Measurements from ENCODE around the gene MT1F.
"Not testable (repeated sequence)": the region's sequence is repeated elsewhere in the genome, so short reads cannot be mapped to it uniquely, and the experiment has no call there.

The MT1F gene

DNA sequence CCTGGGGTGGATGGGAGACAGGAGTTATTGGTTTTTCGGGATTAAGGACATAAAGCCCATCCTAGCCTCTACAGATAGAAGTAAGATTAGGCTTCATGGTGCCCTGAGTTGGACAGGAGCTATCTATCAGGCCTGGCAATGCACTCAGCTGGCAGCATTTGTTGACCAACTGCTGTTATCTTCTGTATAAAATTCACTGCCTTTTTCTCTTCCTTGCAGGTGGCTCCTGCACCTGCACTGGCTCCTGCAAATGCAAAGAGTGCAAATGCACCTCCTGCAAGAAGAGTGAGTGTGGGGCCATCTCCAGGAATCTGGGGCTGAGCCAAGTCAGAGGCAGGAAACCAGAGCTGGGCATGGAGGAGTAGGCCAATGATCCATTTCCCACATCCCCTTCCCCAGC, 18.7 kb upstream of the MT1F start:
- DNase-seq (ENCODE audit: low read depth, low spot score): no peak
- no peak overlapping the region for H3K4me3 ChIP-seq (ENCODE audit: low read length)

DNA sequence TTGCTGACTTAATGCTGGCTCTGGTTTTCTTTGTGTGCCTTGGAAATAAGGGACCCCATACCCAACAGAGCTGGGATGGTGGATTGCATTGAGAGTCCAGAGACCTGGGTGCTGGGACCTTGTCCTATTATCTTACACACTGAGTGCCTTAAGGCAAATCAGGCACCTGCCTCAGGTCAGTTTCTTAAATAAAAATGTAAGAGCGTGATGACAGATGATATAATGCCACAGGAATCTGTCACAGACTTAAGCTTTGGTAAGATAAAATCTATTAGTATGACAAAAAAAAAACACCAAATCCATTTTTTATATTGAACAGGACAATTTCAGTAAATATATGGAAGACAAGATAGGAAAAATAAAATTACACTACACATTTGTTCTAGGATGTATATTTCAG, 17.7 kb upstream of the MT1F start:
- no peak overlapping the region for H3K4me3 ChIP-seq (ENCODE audit: low read length)
- no peak for DNase-seq (ENCODE audit: low read depth, low spot score)

DNA sequence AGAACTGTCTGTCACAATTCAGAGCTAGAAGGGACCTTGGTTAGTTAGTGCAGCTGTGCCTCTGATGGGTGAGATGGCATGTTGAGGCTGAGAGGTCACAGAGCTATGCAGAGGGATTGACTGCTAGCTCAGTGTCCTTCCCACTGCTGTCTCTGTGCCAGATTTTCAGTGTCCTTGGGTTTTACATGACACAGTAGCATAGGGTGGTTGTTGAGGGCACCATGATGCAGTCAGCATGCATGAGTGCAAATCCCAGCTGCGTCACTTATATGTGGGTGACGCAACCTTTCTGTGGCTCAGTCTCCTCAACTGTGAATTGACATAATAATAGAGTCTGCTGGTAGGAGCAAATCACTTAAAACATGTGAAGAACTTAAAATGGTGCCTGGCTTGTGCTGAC, 16.6 kb upstream of the MT1F start:
- DNase-seq (ENCODE audit: low read depth, low spot score): no peak
- no peak overlapping the region for H3K4me3 ChIP-seq (ENCODE audit: low read length)

DNA sequence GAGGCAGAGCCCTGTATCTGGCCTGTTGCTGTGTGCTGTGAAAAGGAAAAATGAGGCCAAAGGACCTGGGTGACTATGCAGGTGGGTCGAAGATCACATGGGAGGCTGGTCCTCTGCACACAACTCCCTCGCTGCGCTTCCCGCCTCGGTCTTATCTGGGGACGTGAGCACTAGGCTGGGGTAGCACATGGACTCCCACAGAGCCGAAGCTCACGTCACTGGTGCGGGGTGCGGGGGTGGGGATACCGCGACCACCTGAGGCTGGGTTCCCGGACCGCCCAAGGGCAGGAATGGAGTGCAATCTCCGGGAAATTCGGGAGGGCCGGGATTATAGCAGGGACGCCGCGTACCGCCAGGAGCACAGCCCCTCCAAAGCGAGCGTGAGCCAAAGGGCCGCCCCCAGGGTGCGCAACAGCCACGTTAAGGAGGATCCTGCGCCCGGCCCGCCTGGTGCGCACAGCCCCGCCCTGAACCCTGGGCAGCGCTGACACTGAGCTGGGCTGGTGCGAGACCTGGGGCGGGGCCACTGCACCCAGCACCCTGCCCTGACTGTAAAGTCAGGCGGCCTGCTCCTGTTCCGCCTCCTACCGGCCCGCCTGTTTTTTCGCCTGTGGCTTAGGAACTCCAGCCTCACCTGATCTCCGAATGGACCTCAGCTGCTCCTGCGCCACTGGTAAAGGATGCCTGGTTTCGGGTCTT, 14.5 kb upstream of the MT1F start:
- peak; percentile 35 for DNase-seq (ENCODE audit: low read depth, low spot score)
- peak overlapping the region; percentile 32 for H3K4me3 ChIP-seq (ENCODE audit: low read length)

DNA sequence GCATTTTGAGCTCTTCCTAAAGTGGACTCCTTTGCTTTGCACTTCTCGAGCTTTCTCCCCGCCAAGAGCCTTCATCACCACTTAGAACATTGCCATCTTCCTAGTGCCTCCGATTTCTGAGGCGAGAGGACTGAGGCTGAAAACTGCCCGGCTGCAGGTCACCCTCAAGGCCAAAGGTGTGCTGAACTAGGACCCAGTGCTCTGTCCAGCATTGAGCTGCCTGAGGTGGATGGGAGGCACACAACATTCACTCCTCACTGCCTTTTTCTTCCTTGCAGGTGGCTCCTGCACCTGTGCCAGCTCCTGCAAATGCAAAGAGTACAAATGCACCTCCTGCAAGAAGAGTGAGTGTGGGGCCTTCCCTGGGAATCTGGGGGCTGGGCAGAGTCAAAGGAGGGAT, 13.9 kb upstream of the MT1F start:
- DNase-seq (ENCODE audit: low read depth, low spot score): no peak
- peak overlapping the region; percentile 32 for H3K4me3 ChIP-seq (ENCODE audit: low read length)

DNA sequence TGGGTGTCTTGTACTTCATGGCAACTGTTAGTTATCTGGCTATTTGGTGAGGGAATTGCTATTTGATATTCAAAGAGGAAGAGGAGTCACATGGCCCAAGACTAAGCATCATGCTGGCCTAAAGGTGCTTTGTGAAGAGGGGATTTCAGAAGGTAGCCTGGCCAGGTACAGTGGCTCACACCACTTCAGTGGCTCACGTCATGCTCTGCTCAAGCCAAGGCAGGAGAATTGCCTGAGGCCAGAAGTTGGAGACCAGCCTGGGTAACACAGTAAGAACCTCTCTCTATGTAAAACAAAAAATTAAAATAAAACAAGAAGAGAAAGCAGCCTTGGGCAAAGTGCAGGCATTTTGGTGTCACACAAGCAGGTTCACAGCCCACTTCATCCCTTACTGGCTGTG, 12.4 kb upstream of the MT1F start:
- DNase-seq (ENCODE audit: low read depth, low spot score): no peak
- H3K4me3 ChIP-seq (ENCODE audit: low read length): no peak overlapping the region

DNA sequence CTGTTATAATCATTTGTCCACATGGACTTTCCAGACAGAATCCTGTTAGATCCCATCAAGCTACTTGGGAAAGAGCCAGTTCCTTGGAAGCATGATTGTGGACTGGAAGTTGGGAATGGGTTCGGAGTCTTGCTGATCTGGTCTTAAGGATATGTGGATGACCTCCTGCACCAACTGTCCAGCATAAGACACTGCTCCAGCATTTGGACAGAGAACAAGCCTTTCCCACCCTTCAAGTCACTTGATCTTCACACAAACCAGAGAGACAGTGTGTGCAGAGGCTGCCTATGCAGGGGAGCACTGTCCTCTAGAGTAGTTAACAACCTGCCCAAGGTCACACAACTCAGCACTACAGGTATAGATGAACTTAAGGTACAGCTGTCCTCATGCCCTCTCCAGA, 11.9 kb upstream of the MT1F start:
- no peak overlapping the region for H3K4me3 ChIP-seq (ENCODE audit: low read length)
- no peak for DNase-seq (ENCODE audit: low read depth, low spot score)

DNA sequence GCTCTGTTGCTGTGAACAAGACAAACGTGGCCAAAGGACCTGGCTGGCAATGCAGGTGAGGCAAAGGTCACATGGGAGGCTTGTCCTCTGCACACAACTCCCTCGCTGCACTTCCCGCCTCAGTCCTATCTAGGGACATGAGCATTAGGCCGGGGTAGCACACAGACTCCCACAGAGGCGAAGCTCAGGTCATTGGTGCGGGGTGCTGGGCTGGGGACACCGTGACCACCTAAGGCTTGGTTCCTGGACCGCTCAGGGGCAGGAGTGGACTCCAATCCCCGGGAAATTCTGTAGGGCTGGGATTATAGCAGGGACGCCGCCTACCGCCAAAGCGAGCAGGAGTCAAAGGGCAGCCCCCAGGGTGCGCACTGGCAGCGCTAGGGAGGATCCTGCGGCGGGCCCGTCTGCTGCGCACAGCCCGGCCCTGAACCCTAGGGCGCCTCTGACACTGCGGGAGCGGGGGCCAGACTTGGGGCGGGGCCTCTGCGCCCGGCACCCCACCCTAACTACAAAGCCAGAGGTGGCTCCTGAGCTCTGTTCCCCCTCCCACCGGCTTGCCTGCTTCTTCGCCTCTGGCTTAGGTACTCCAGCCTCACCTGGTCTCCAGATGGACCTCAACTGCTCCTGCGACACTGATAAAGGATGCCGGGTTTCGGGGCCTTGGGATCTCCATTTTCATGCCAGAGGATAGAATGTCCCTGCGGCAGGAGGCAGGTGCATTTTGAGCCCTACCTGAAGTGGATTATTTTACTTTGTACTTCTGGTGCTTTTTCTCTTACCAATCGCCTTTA, 9.9 kb upstream of the MT1F start:
- no peak overlapping the region for H3K4me3 ChIP-seq (ENCODE audit: low read length)
- no peak for DNase-seq (ENCODE audit: low read depth, low spot score)

DNA sequence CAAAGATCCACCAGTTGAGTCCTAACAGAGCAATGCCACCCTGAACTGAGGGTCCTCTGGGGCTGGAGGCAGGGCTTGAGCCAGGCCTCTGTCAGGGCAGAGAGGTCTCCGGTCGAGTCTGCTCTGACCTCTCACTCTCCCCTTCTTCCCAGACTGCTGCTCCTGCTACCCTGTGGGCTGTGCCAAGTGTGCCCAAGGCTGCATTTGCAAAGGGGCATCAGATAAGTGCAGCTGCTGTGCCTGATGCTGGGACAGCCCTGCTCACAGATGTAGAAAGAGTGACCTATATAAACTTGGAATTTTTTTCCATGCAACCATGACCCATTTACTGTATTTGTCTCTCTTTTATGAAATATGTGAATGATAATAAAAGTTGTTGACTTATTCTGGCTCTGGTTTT, 8.5 kb upstream of the MT1F start:
- no peak overlapping the region for H3K4me3 ChIP-seq (ENCODE audit: low read length)
- no peak for DNase-seq (ENCODE audit: low read depth, low spot score)

DNA sequence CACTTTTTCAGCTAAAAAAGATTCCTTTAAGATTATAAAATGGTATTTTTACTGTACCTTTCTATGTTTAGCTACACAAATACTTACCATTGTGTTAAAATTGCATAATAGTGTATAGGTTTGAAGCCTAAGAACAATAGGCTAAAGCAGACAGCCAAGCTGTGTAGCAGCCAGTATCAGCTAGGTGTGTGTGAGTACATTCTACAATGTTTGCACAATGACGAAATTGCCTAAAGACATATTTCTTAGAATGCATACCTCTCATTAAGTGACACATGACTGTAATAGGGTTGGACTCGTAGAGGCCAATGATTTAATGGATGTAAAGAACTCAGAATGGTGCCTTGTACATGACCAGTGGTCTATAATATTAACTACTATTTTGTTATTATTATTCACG, 7.9 kb upstream of the MT1F start:
- no peak for DNase-seq (ENCODE audit: low read depth, low spot score)
- H3K4me3 ChIP-seq (ENCODE audit: low read length): no peak overlapping the region

DNA sequence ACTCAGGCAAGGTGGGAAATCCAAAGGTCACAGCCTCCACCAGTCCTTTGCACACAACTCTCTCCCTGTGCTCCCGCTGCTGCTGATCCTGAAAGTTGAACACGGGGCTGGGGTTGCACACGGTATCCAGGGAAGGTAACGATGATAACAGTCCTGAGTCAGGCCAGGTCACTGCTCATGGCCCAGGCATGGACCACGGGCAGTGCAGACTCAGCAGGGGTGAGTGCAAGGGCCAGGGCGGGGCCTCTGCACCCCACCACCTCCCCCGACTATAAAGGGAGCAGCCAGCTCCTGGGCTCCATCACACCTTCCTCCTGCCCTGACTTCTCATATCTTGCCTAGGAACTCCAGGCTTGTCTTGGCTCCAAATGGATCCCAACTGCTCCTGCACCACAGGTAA, 6.2 kb upstream of the MT1F start, which contains the start of gene MT1B:
Gene MT1B, plus strand, starts transcription at position 301 of the 400 bp plus-strand sequence. Its CDS starts 68 bp downstream, at position 369.
- no peak within 1 kb of the TSS for H3K4me3 ChIP-seq (ENCODE audit: low read length)
- DNase-seq (ENCODE audit: low read depth, low spot score): no peak

DNA sequence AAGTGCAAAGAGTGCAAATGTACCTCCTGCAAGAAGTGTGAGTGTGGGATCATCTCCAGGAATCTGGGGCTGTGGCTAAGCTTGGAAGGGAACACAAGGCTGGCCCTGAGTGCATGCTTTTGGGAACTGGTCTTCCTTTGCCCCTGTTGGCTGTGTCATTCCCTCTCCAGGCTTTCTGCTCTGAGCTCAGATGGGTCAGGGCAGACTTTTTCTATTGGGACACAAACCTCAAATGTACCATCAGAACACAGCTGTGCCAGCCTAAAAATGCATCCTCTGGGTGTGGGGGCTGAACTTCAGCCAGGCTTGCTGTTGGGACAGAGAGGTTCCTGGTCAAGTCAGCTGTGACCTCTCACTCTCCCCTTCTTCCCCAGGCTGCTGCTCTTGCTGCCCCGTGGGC, 5.2 kb upstream of the MT1F start:
- DNase-seq (ENCODE audit: low read depth, low spot score): no peak
- no peak overlapping the region for H3K4me3 ChIP-seq (ENCODE audit: low read length)

DNA sequence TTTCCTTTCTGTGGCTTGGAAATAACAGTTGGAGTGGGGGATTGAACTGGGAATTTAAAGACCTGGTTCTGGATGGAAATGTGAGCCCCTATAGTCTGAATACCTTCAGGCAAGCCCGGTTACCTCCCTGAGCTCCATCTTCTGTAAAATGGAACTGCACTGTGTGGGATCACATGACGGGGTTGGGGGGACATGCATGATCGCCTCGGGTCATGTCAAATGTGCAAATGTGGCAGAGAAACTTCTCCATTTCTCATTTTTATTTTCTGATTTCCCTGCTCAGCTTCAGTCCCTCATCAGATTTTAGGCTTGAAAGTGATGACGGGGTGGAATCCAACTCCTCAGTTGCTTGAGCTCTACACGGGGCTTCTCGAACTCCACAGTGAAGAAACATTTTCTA, 4.5 kb upstream of the MT1F start:
- no peak for DNase-seq (ENCODE audit: low read depth, low spot score)
- H3K4me3 ChIP-seq (ENCODE audit: low read length): no peak overlapping the region

DNA sequence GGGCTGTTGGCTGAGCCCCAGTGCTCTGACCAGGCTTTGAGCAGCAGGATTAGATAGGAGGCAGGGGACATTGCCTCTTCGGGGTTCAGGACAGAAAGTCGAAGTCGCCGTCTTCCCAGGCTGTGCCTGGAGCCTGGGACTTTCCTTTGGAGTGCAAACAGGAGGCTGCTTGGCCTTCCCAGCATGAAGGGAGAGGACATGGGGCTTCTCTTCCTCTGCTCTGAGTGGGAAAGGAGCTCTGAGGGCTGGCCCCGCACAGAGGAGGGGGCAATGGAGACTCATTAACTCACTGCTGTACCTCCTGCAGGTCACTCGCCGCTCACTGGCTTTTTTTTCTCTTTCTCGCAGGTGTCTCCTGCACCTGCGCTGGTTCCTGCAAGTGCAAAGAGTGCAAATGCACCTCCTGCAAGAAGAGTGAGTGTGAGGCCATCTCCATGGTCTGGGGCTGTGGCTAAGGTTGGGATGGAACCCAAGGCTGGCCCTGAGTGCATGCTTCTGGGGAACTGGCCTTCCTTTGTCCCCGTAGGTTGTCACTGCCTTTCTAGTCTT, 642 bp downstream of the MT1F start:
- DNase-seq (ENCODE audit: low read depth, low spot score): no peak
- H3K4me3 ChIP-seq (ENCODE audit: low read length): no peak overlapping the region; the same call in 1 of the 2 replicates

DNA sequence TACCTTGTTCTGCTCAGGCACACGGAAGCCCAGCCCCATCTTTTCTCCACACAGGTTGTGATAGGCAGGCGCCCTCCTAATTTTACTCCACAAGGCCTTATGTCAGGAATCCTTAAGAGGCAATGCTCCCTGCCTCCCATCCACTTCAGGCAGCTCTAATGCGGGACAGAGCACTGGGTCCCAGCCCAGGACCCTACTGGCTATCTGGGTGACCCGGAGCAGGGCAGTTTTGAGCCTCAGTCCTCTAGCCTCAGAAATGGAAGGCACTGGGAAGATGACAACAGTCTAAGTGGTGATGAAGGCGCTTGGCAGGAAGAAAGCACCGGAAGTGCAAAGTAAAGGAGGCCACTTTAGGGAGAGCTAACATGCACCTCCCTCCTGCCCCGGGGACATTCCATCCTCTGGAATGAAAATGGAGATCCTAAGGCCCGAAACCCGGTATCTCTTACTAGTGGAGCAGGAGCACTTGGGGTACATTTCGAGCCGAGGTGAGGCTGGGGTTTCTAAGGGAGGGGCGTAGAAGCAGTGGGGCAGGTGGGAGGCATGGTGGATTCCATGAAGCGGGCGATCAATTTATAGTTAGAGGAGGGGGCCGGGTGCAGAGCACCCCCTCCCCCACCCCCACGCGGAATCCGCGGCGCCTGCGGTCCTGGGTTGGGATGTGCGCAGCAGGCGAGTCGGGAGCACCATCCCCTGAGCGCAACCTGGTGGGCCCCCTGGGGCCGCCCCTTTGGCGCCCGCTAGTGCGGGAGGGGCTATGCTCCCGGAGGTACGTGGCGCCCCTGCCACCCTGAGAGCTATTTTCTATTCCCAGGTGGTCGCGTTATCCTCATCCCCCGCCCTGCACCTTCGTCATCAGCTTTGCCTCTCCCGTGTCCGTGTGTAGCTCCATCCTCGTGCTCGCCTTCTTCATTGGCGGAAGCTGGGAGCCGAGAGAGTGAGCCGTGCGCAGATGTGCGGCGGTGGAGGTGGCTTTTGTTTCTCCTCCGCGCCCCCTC, 4.9 kb downstream of the MT1F start:
- DNase-seq (ENCODE audit: low read depth, low spot score): no peak
- H3K4me3 ChIP-seq (ENCODE audit: low read length): no peak overlapping the region

DNA sequence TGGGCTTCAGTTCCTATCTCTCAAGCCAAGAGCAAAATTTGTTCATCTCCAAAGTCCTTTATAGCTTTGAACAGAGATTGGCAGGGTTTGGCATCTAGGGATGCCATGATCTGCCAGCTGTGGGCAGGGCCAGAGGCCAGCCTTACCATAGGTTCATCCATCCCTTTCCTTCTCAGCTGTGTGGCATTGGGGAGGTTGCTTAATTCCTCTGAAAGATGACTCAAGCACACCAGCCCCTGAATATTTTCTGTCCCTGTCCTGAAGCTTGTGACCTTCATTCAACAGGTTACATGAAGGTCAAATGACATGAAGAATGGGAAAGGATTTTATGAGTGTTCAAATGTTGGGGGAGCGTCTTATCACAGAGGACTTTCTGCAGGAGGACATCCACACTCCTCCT, 6.7 kb downstream of the MT1F start:
- DNase-seq (ENCODE audit: low read depth, low spot score): no peak
- H3K4me3 ChIP-seq (ENCODE audit: low read length): no peak overlapping the region

DNA sequence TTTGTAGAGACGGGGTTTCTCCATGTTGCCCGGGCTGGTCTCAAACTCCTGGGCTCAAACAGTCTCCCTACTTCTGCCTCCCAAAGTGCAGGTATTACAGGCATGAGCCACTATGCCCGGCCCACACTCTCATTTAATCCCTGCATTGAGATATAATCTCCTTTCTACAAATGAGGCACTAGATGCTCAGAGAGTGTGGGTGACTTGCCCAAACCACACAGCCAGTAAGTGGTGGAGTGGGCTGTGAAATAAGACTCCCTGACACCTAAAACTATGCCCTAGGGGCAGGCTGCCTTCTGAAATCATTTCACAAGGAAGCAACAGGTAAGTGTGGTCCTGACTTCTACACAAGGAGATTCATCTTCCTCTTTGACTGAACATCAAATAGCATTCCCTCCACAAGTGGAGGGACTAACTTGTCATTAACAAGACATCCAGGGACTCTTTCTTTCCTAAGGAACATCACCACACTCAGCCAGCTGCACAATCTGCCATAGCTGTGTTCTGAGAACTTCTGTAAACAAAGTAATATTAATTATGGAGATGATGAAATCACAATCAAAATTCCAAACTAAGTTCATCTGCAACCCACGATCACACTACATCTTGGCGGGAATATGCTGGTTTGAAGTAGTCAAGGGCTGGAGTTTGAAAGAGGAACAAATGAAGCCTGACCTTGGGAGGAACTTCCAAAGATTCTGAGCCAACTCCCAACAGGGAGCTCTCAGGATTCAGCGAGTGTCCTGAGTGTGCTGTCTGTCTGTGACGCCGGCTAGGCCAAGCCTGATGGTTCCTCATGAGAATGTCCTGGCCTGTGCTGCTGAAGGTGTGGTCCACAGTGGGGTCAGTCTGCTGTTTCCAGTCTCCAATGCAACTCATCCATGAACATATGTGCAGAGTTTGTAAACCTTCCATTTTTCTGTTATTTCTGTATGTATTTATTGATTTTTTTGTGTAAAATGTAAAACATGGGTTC, 7.8 kb downstream of the MT1F start:
- H3K4me3 ChIP-seq (ENCODE audit: low read length); DNase-seq (ENCODE audit: low read depth, low spot score): not testable (repeated sequence)
